ENCODE measurements around the gene TEX26. TPM values are rescaled to one million over a fixed set of nuclear protein-coding genes. Genes with fewer than 3 reads are reported as not detected.

TEX26 gene
- total and polyA plus RNA-seq, 9 of the 15 experiments (the other 6 are each of a cell fraction or from before 2014, with no cell fraction given): not detected

- ChIA-PET POLR2A (no interaction called here), CTCF (ENCODE audit: low intra/inter-chr PET ratio) (no interaction called here)
- Histone ChIP-seq H3K27me3 (ENCODE audit: control insufficient read depth in 2 of 2, insufficient read depth in 2 of 2, low read length in 2 of 2) (peaks cover 2 to 9% of the 10 kb centered on the region in 2 experiments; a peak in 2 of 5 replicates), H3K4me3 (no peak overlapping the region), H3K9ac (ENCODE audit: insufficient read depth in 1 of 2, low read depth in 2 of 2, low read length in 2 of 2) (no peak overlapping the region), H3K79me2 (ENCODE audit: control insufficient read depth, insufficient read depth, low read length) (no peaks in the 10 kb centered on the region), H3K4me2 (ENCODE audit: insufficient read depth, low read length) (no peak overlapping the region), H3K9me1 (ENCODE audit: control insufficient read depth, insufficient read depth, low read length) (no peaks in the 10 kb centered on the region), H3K36me3 (ENCODE audit: control insufficient read depth, insufficient read depth, low read length) (no peaks in the 10 kb centered on the region), H2AFZ (ENCODE audit: low read depth, low read length) (no peak overlapping the region), H3K27ac (ENCODE audit: extremely low read depth, low read depth, low read length) (no peak overlapping the region), H3K4me1 (replicated peaks in 1 of 2; ENCODE audit: control insufficient read depth in 2 of 2, insufficient read depth in 2 of 2, low read length in 2 of 2) (no peaks in the 10 kb centered on the region), H4K20me1 (replicated peaks; ENCODE audit: control insufficient read depth, insufficient read depth, low read length) (no peaks in the 10 kb centered on the region), H3K9me3 (replicated peaks; ENCODE audit: control insufficient read depth, insufficient read depth, low read depth, low read length) (no peaks in the 10 kb centered on the region)
- TF ChIP-seq BRD4 (IDR thresholded peaks at IDR 0.05): no peak
- no peak for TF ChIP-seq ZNF551 (CRISPR knock-in tag; IDR thresholded peaks at IDR 0.05)
- TF ChIP-seq ZNF696 (CRISPR knock-in tag; conservative IDR thresholded peaks at IDR 0.05): no peak
- no peak for TF ChIP-seq ARID2 (IDR thresholded peaks at IDR 0.05)
- TF ChIP-seq FOXA1 (IDR thresholded peaks at IDR 0.05; ENCODE audit: borderline replicate concordance): no peak
- TF ChIP-seq HDAC2 (IDR thresholded peaks at IDR 0.05): no peak
- TF ChIP-seq HNRNPK (IDR thresholded peaks at IDR 0.05; ENCODE audit: low read depth, low read length, poor library complexity, severe bottlenecking): no peak
- TF ChIP-seq FOXP1 (CRISPR knock-in tag; IDR thresholded peaks at IDR 0.05): no peak
- TF ChIP-seq ZBED1 (IDR thresholded peaks at IDR 0.05): no peak
- no peak for TF ChIP-seq ZNF140 (CRISPR knock-in tag; IDR thresholded peaks at IDR 0.05)
- TF ChIP-seq ZNF184 (CRISPR knock-in tag; IDR thresholded peaks at IDR 0.05): no peak
- TF ChIP-seq ZC3H8 (IDR thresholded peaks at IDR 0.05): no peak
- TF ChIP-seq HCFC1 (IDR thresholded peaks at IDR 0.05; ENCODE audit: low read depth, low read length): no peak
- no peak for TF ChIP-seq CBFB (CRISPR knock-in tag; IDR thresholded peaks at IDR 0.05)
- TF ChIP-seq EWSR1 (IDR thresholded peaks at IDR 0.05; ENCODE audit: borderline replicate concordance, low read depth, partially characterized antibody): no peak
- TF ChIP-seq MCM7 (IDR thresholded peaks at IDR 0.05): no peak
- no TSS peak for BruUV-seq (replicated peaks)
- intact Hi-C loops (cut with micrococcal nuclease): no loop called here
- ATAC-seq (no peak), DNase-seq (ENCODE audit: extremely low read depth in 1 of 4, low spot score in 3 of 4) (no peak), FAIRE-seq (no peak)
- in situ Hi-C loops (cut with MboI): no loop called here
- 0% methylated on average over 2 of the region's 2 CpGs for WGBS (ENCODE audit: insufficient coverage, low coverage, missing lambda C conversion rate)
Observed at GRCh38 chr13:31010296-31010695, 77.8 kb downstream of the TEX26 start.

Data from K562 (cell line).